NCI-H524 (cell line): ENCODE data around the gene LGALS3BP.

Experiments used
- DNase-seq, 2 experiments: peaks; one replicate each; lab custom pipeline; 2025; lab: John Stamatoyannopoulos, UW

Gene LGALS3BP

GRCh38 chr17:79012563-79013134 lies 32.9 kb upstream of the LGALS3BP start:
- no peak for DNase-seq

DNA sequence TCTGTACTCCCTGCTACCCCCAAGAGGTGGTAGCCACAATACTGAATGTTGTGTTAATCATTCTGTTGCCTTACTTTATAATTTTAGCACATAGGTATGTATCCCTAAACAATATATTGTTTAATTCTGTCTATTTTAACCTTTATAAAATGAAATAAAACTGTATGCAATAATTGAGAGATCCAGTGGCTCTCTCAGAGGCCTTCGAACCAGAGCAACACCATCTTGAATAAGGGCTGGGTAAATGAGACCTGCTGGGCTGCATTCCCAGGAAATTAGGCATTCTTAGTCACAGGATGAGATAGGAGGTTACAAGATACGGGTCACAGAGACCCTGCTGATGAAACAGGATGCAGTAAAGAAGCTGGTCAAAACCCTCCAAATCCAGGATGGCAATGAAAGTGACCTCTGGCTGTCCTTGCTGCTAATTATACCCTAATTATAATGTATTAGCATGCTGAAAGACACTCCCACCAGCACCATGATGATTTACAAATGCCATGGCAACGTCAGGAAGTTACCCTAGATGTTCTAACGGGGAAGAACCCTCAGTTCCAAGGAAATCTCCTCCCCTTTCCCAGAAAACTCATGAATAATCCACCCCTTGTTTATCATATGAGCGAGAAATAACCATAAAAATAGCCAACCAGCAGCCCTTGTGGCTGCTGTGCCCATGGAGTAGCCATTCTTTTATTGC lies 31.9 kb upstream of the LGALS3BP start:
- DNase-seq, result no peak

DNA sequence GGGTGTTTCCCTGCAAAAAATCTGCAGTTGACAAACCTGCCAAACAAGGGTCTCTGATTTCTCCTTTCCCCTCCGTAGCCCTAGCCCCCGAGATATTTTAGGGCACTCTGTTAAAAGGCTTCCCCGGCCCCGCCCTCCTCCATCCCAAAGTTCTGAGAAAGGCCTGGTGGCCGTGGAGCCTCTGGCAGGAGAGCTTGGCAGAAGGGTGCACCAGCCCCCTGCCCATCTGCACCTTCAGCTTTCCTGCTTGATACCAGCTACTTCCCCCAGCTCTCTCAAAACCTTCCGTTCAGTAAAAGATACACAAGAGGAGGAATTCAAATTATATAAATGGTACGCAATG lies 30.6 kb upstream of the LGALS3BP start:
- DNase-seq, result no peak

- peak; percentile 86 to 91 for DNase-seq
Observed at GRCh38 chr17:79009397-79010303, 29.9 kb upstream of the LGALS3BP start, which contains the start of gene CANT1. Gene CANT1 (minus strand): TSS chr17:79009764. CDS start chr17:78997622, 12,142 bp downstream.

- no peak for DNase-seq
Observed at GRCh38 chr17:79008666-79009387, 29.1 kb upstream of the LGALS3BP start.

- no peak for DNase-seq
Observed at GRCh38 chr17:79007504-79008381, 28.0 kb upstream of the LGALS3BP start.

DNA sequence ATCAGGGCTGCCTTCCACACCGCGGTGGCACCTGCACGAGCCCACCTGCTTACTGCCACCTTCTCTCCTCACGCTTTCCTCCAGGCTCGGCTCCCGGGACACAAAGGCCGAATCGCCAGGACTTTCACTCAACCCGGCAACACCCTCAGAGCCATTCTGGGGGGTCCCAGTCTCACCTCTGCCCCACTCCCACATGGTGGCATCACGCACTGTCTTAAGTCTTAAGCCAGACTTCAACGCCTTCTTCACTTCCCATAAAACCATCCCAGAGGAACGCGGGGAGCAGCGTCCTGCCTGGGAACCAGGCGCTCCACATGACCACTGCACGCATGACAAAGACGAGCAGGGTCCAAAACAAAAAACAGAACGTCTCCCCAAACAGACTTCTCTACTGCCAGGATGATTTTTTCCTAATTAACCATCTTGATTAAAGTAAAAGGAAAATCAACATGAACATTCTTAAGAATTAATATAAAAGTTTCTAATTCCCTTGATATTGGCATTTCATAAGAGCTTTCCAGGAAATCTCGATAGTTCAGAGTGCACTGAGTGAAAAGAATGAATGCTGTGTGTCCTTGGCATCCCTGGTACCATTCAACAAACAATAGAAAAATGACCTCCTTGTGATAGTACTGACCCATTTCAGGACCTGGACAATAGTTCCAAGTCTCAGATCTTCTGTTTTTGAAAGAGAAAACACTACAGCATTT lies 27.2 kb upstream of the LGALS3BP start:
- no peak for DNase-seq

DNA sequence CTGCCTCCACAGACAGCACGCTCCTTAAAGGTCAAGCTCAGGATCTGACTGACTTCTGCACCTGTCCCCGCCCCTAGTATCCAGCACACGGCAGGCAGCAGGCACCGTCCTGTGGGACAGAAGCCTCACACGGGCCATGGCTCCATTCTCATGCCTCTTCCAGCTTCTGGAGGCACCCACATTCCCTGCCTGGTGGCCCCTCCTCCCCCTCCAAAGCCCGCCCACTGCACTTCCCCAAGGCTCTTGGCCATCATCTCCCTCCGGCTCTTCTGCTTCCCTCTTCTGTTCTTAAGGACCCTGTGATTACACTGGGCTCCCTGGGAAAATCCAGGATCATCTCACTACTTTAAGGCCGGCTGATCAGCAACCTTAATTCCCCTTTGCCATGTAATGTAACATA lies 26.3 kb upstream of the LGALS3BP start:
- no peak for DNase-seq

DNA sequence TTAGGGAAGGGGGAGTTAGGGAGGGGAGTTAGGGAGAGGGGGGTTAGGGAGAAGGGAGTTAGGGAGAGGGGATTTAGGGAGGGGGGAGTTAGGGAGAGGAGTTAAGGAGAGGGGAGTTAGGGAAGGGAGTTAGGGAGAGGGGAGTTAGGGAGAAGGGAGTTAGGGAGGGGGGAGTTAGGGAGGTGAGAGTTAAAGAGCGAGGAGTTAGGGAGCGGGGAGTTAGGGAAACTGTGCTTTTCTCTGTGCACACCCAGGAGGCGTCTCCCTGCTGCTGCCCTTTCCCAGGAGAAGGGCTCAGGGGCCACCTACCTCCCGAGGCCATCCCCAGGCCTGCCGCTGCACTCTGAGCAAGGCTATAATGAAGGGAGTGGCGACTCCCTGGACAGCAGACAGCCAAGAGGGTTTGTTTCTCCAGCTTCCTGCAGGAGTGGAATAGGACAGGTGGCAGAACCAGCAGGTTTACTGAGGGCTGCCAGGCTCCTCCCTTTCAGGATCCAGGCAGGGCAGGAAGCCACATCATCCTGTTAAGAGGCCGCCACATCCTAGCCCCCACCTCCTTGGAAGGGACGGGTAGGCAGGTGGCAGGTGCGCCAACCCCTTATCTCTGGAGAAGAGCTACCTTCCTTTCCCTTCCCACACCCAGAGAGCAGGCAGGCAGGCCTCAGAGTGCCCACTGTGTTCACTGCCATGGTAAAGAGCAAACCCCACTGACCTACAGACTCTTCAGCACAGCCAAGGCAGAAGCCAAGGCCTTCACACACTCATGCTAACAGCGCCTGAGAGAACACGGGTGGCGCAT lies 25.5 kb upstream of the LGALS3BP start:
- peak; percentile 41 to 57 for DNase-seq

DNA sequence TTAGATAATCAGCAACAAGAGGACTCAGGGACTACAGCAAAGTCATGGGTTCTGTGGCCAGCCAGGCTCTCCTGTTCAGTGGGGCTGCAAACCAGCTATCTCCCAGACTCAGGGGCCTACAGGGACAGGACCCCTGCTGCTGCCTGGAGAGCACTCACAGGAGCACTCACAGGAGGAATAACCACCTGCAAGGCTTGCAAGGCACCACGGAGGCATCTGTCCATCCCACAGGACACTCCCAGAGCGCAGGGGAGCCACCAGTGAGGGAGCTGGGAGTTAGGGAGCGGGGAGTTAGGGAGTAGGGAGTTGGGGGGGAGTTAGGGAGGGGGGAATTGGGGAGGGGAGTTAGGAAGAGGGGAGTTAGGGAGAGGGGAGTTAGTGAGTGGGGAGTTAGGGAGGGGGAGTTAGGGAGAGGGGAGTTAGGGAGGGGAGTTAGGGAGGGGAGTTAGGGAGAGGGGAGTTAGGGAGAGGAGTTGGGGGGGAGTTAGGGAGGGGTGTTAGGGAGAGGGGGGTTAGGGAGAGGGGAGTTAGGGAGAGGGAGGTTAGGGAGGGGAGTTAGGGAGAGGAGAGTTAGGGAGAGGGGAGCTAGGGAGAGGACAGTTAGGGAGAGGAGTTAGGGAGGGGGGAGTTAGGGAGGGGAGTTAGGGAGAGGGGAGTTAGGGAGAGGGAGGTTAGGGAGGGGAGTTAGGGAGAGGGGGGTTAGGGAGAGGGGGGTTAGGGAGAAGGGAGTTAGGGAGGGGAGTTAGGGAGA lies 24.1 kb upstream of the LGALS3BP start:
- no peak for DNase-seq

- DNase-seq, result no peak
Observed at GRCh38 chr17:79002796-79003593, 23.3 kb upstream of the LGALS3BP start.

DNA sequence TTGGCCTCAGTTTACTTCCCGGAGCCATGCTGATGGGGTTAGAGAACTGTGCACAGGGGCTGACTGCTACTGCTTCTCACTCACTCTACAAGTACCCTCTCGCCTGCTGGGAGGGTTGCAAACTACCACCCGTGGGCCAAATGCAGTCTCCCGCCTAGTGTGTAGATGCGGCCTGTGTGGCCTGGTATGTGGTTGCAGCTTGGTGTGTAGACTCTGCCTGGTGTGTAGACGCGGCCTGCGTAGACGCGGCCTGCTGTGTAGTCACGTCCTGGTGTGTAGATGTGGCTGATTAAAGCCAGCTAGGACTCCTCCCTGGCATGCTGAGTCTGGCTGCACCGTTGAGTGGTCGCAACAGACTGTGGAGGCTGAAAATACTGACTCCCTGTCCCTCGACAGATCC lies 22.6 kb upstream of the LGALS3BP start:
- DNase-seq, result no peak

GRCh38 chr17:79001190-79002020 lies 21.7 kb upstream of the LGALS3BP start:
- no peak for DNase-seq

DNA sequence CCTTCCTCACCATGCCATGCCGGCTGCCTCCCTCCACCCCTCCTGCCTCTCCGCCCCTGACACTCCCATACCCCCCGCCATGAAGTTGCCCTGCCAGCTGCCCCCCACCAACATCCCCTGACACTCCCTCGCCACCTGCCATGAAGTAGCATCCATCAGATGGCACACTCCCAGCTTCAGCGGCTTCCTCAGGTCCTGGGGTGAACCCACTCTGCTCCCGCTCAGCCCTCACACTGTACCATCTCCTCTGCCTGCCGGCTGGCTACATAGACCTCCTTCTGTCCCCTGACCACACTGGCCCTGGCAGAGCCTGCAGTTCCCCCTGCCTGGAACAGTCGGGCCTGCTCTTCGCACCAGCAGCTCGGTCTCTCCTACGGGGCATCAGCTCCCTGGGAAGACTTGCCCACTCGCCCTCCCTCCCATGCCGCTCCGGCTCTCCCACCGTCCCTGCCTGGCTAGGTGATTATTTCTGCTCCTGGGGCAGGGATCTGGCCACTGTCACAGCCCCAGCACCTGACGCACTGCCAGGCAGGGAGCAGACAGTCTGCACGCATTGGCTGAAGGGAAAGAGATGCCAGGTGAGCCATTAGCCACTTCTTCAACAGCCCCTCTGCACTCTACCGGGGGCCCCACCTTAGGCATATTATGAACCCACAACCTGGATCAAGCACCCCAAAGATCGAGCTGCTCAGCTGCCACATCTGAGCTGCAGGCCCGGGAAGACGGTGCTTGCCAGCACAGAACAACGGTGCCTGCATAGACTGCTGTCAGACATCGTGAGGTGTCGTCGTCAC lies 20.9 kb upstream of the LGALS3BP start:
- DNase-seq, result peak in 1 of 2 experiments; percentile 47

GRCh38 chr17:78999947-79000395 lies 20.2 kb upstream of the LGALS3BP start:
- no peak for DNase-seq

GRCh38 chr17:78999056-78999768 lies 19.5 kb upstream of the LGALS3BP start:
- no peak for DNase-seq
